Endothelial cell of umbilical vein (primary cell): Measurements from ENCODE around the gene ATP2B2. TPM values are rescaled to one million over a fixed set of nuclear protein-coding genes. Genes with fewer than 3 reads are reported as not detected.
A peak's percentile ranks its signal among the peaks of the same experiment; 100 is the strongest.

Source experiments
- BruUV-seq: library from RNA; stranded (reverse); fragments of 400-500 nt; replicated peaks from 2 replicates; lab custom pipeline; 2021; lab: Mats Ljungman, UMichigan
- CTCF ChIA-PET: fragments of 300-600, 350-600 bp; sonication (Branson Sonifier 250); formaldehyde crosslinking; loops from one replicate; lab custom pipeline; 2021; ENCODE audit warnings: antibody characterized with exemption, inconsistent platforms; lab: Charles Lee
- POLR2A ChIA-PET: fragments of 300-600, 350-600 bp; sonication (Branson Sonifier 250); formaldehyde crosslinking; loops from one replicate; lab custom pipeline; 2021; ENCODE audit warnings: antibody characterized with exemption, inconsistent platforms; lab: Charles Lee
- DNase-seq: peaks from one replicate; pipeline ENCODE4 v3.0.0-alpha.2; 2011; ENCODE audit warnings: low read depth, low spot score
- FAIRE-seq: peaks from 2 replicates; lab custom pipeline; 2011; peaks lifted over from hg19 to GRCh38; lab: Jason Lieb, UNC
- H2AFZ ChIP-seq: 2 replicates; pipeline ENCODE4 v1.6.0; 2012; ENCODE audit warnings: low read depth, low read length, control low read depth, inconsistent platforms
- H3K27ac ChIP-seq: 2 replicates; pipeline ENCODE4 v1.5.1; 2011; ENCODE audit warnings: low read depth, mild to moderate bottlenecking, control low read depth, low read length, moderate library complexity; ENCODE audit not compliant: insufficient read depth
- H3K27me3 ChIP-seq, 2 experiments: 2 replicates each; pipeline versions ENCODE4 v1.6.0 to v1.6.1; 2011; ENCODE audit warnings: low read length in 2 of 2, mixed read lengths in 1 of 2; ENCODE audit not compliant: control insufficient read depth in 2 of 2, insufficient read depth in 2 of 2
- H3K36me3 ChIP-seq, 2 experiments: 2 replicates in 1 of 2; 3 replicates in 1 of 2; pipeline ENCODE4 v1.5.1; 2011; ENCODE audit warnings: low read length in 2 of 2, mild to moderate bottlenecking in 1 of 2, moderate library complexity in 1 of 2; ENCODE audit not compliant: control insufficient read depth in 2 of 2, insufficient read depth in 2 of 2; ENCODE audit errors: extremely low read depth in 1 of 2
- H3K4me1 ChIP-seq: 3 replicates; pipeline ENCODE4 v1.5.1; 2011; ENCODE audit warnings: mild to moderate bottlenecking, low read length; ENCODE audit not compliant: control insufficient read depth, insufficient read depth; ENCODE audit errors: extremely low read depth
- H3K4me2 ChIP-seq: 2 replicates; pipeline ENCODE4 v1.6.1; 2011; ENCODE audit warnings: low read length, control low read depth, mixed read lengths; ENCODE audit not compliant: insufficient read depth
- H3K4me3 ChIP-seq, 3 experiments: fragments of 200-600 bp in 1 of 3; sonication (generic), shearing (Covaris generic) in 1 of 3; replicated peaks in 1 of 3; 2 replicates each; pipeline ENCODE4 v1.5.1; 2011 to 2016; ENCODE audit warnings: control low read depth in 3 of 3, low read length in 3 of 3, mild to moderate bottlenecking in 2 of 3, inconsistent platforms in 1 of 3, low read depth in 1 of 3, moderate library complexity in 1 of 3; ENCODE audit not compliant: insufficient read depth in 1 of 3
- H3K79me2 ChIP-seq: 2 replicates; pipeline ENCODE4 v1.6.0; 2012; ENCODE audit warnings: low read length, inconsistent platforms; ENCODE audit not compliant: control insufficient read depth, insufficient read depth
- H3K9ac ChIP-seq: replicated peaks from 2 replicates; pipeline ENCODE3; 2011; ENCODE audit warnings: low read length, control low read depth; ENCODE audit not compliant: insufficient read depth; ENCODE audit errors: extremely low read depth
- H3K9me1 ChIP-seq: replicated peaks from 3 replicates; pipeline ENCODE4 v1.6.0; 2011; ENCODE audit warnings: mild to moderate bottlenecking, low read length; ENCODE audit not compliant: control insufficient read depth, insufficient read depth; ENCODE audit errors: extremely low read depth
- H3K9me3 ChIP-seq: replicated peaks from 2 replicates; pipeline ENCODE4 v1.5.1; 2012; ENCODE audit warnings: low read length, inconsistent platforms; ENCODE audit not compliant: control insufficient read depth, insufficient read depth
- H4K20me1 ChIP-seq: replicated peaks from 2 replicates; pipeline ENCODE3; 2011; ENCODE audit warnings: mild to moderate bottlenecking, low read length; ENCODE audit not compliant: control insufficient read depth, insufficient read depth; ENCODE audit errors: extremely low read depth
- CTCF ChIP-seq, 2 donors: IDR thresholded peaks; 1 replicate in 1 of 2; 2 replicates in 1 of 2; pipeline ENCODE4 v1.5.1; 2011; ENCODE audit warnings: low read length in 2 of 2, mild to moderate bottlenecking in 2 of 2, moderate library complexity in 2 of 2, control low read depth in 1 of 2, inconsistent platforms in 1 of 2, low read depth in 1 of 2; ENCODE audit not compliant: insufficient read depth in 1 of 2; ENCODE audit errors: extremely low read depth in 1 of 2
- EZH2 ChIP-seq: IDR thresholded peaks from 2 replicates; pipeline ENCODE4 v1.6.1; 2012; ENCODE audit warnings: borderline replicate concordance, low read depth, mild to moderate bottlenecking, moderate library complexity, low read length, inconsistent platforms; ENCODE audit not compliant: severe bottlenecking
- FOS ChIP-seq: IDR thresholded peaks from 2 replicates; pipeline ENCODE4 v1.6.1; 2011; ENCODE audit warnings: mild to moderate bottlenecking, low read length, moderate library complexity, borderline replicate concordance; ENCODE audit not compliant: insufficient read depth
- GATA2 ChIP-seq: IDR thresholded peaks from 2 replicates; pipeline ENCODE4 v1.7.0; 2011; ENCODE audit warnings: low read depth, mild to moderate bottlenecking, moderate library complexity, mixed read lengths, low read length; ENCODE audit not compliant: insufficient read length, insufficient read depth
- JUN ChIP-seq: IDR thresholded peaks from 2 replicates; pipeline ENCODE4 v1.6.1; 2011; ENCODE audit warnings: borderline replicate concordance, low read depth; ENCODE audit not compliant: insufficient read length, insufficient read depth
- MAX ChIP-seq: IDR thresholded peaks from 2 replicates; pipeline ENCODE4 v1.6.1; 2011; ENCODE audit not compliant: insufficient read depth, insufficient read length
- MYC ChIP-seq: IDR thresholded peaks from one replicate; pipeline ENCODE4 v1.6.1; 2011; ENCODE audit warnings: mild to moderate bottlenecking, low read depth, low read length
- POLR2A ChIP-seq: IDR thresholded peaks from 2 replicates; pipeline ENCODE4 v1.6.1; 2012; ENCODE audit warnings: low read depth, mild to moderate bottlenecking, control low read depth, low read length
- POLR2AphosphoS5 ChIP-seq: IDR thresholded peaks from 2 replicates; pipeline ENCODE4 v1.6.1; 2012; ENCODE audit warnings: low read depth, mild to moderate bottlenecking, control low read depth, low read length, moderate library complexity; ENCODE audit not compliant: insufficient read depth
- dilution Hi-C: fragments of 300-500 bp; cut with MboI; formaldehyde crosslinking; loops from one replicate; pipeline ENCODE4 v1.15.0; 2019; ENCODE audit warnings: low sequenced_read_pairs; ENCODE audit not compliant: extremely low pct_ligation_motif_present
- intact Hi-C: fragments of 100-400 bp; cut with micrococcal nuclease; formaldehyde crosslinking; loops from one replicate; pipeline ENCODE4 v1.10.0; 2022
- polyA plus RNA-seq, 4 experiments: library from polyadenylated mRNA; depleted of rRNA in 3 of 4; stranded (reverse) in 3 of 4; unstranded in 1 of 4; fragments of >200 nt; gene quantifications; 2 replicates each; pipeline versions ENCODE4 v1.2.1 to v1.2.3, GENCODE V29; 2011 to 2012; ENCODE audit warnings: missing spikeins in 1 of 4
- total RNA-seq: library from RNA; stranded (reverse); gene quantifications from 2 replicates; pipeline ENCODE4 v1.2.3, GENCODE V29; 2021

Gene ATP2B2
- total and polyA plus RNA-seq, 2 donors (not counting 3 experiments of a cell fraction or from before 2014, with no cell fraction given), result not detected

GRCh38 chr3:10320320-10320677, 185.1 kb downstream of the ATP2B2 start:
- Histone ChIP-seq H3K4me1 (peaks cover 25% of the 10 kb centered on the region), H3K9ac (peak overlapping the region; percentile 98), H3K9me1 (no peaks in the 10 kb centered on the region), H3K27me3 (peaks cover 0 to 2% of the 10 kb centered on the region in 2 experiments), H3K36me3 (peaks cover 12 to 27% of the 10 kb centered on the region in 2 experiments), H2AFZ (no peak overlapping the region), H3K4me3 (peak overlapping the region; percentile 84 to 99 (median 85)), H4K20me1 (no peaks in the 10 kb centered on the region), H3K9me3 (no peaks in the 10 kb centered on the region), H3K27ac (peak overlapping the region; percentile 84), H3K4me2 (peak overlapping the region; percentile 94), H3K79me2 (peaks cover 41% of the 10 kb centered on the region)
- POLR2A ChIA-PET, result interaction anchor here (1.6 to 2.2 kb wide), 2 partner anchors 11 to 304 kb away, joined by 4 to 8 read pairs; no protein-coding TSS in a partner anchor
- CTCF ChIA-PET, result interaction anchor here (0.6 to 2.8 kb wide), 7 partner anchors 11 to 604 kb away, joined by 3 to 12 read pairs (median 8); partner anchors contain the start of gene TATDN2
- intact Hi-C loops (loop anchor here (2.0 to 5.0 kb wide), 3 partner anchors 333 to 478 kb away; partner anchors contain the start of genes EMC3 and RPUSD3), dilution Hi-C loops (no loop called here)
- FAIRE-seq, result peak; percentile 42
- TF ChIP-seq CTCF (IDR thresholded peaks at IDR 0.05; ENCODE audit: extremely low read depth in 1 of 2, insufficient read depth in 1 of 2, low read depth in 1 of 2, low read length in 2 of 2), result no peak
- TF ChIP-seq MAX, result no peak
- no peak for TF ChIP-seq POLR2AphosphoS5
- no peak for DNase-seq
- no TSS peak for BruUV-seq

- BruUV-seq, result no TSS peak
- H3K27ac ChIP-seq, result no peak overlapping the region
Measured at GRCh38 chr3:10319804-10320203, 185.6 kb downstream of the ATP2B2 start.

More at GRCh38 chr3:10319804-10320203, 185.6 kb downstream of the ATP2B2 start:
- Histone ChIP-seq H3K79me2 (peaks cover 41% of the 10 kb centered on the region), H2AFZ (no peak overlapping the region), H3K9me3 (no peaks in the 10 kb centered on the region), H3K4me3 (peak overlapping the region; percentile 84 to 99 (median 85)), H3K4me2 (peak overlapping the region; percentile 94), H3K27me3 (peaks cover 0 to under 1% of the 10 kb centered on the region in 2 experiments), H4K20me1 (no peaks in the 10 kb centered on the region), H3K9ac (peak overlapping the region; percentile 98), H3K4me1 (peaks cover 25% of the 10 kb centered on the region), H3K36me3 (peaks cover 15 to 31% of the 10 kb centered on the region in 2 experiments), H3K9me1 (no peaks in the 10 kb centered on the region)
- intact Hi-C loops, result loop anchor here (2.0 to 5.0 kb wide), 3 partner anchors 333 to 478 kb away; partner anchors contain the start of genes EMC3 and RPUSD3
- FAIRE-seq (no peak), DNase-seq (peak; percentile 7)
- dilution Hi-C loops, result no loop called here
- ChIA-PET POLR2A (interaction anchor here (2.2 kb wide), 1 partner anchor 10 kb away, joined by 8 read pairs; no protein-coding TSS in a partner anchor), CTCF (interaction anchor here (2.4 kb wide), 1 partner anchor 56 kb away, joined by 9 read pairs; no protein-coding TSS in a partner anchor)
- TF ChIP-seq FOS (no peak), MAX (no peak), GATA2 (no peak), POLR2A (no peak), EZH2 (no peak), POLR2AphosphoS5 (no peak), JUN (no peak), MYC (no peak), CTCF (IDR thresholded peaks at IDR 0.05; ENCODE audit: extremely low read depth in 1 of 2, insufficient read depth in 1 of 2, low read depth in 1 of 2, low read length in 2 of 2) (no peak)
